ENCODE data around the gene PLPP4. TPM values are rescaled to one million over a fixed set of nuclear protein-coding genes. Genes with fewer than 3 reads are reported as not detected.
A peak's percentile ranks its signal among the peaks of the same experiment; 100 is the strongest.

The PLPP4 gene
- total and polyA plus RNA-seq, 2 donors (not counting 1 experiment from before 2014, with no cell fraction given) = 0.22 to 1.2 TPM

DNA sequence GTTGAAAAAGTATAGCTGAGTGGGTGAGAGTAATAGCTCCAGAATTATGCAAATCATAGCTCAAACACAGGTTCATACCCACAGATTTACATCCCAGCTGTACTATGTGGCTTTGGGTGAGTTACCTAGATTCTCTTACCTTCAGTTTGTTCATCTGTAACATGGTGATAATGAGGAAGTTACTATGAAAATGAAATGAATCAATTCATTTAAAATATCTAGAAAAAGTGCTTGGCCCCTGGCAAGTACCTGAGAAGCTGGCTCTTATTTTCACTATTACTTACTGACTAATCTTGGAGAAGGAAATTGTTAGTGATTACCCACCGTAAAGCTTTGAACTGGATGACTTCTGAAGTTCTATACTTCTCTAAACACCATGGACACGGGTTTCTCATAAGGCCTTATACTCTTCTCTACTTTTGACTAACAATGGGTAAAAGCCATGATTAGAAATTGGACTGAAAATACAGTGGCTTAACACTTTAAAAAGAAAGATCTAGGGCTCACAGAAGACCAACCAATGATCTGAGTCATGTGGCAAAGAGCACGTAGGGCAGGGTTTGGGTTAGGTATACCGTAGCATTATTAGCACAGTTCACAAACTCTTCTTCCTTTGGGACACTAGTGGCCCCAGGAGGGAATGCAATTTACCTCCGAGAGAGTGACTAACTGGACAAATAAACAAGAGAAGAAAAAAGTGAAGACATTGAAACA, 149.2 kb downstream of the PLPP4 start:
- Histone ChIP-seq H3K79me2 (ENCODE audit: control insufficient read depth, insufficient read depth, low read length) (no peaks in the 10 kb centered on the region), H3K36me3 (ENCODE audit: control insufficient read depth, insufficient read depth, low read length) (no peaks in the 10 kb centered on the region), H3K27ac (ENCODE audit: insufficient read depth, low read length) (no peak overlapping the region), H2AFZ (ENCODE audit: low read length) (no peak overlapping the region), H3K9me3 (ENCODE audit: control insufficient read depth, insufficient read depth, low read depth, low read length) (no peaks in the 10 kb centered on the region), H3K4me1 (ENCODE audit: control insufficient read depth, extremely low read depth, insufficient read depth, low read length) (no peaks in the 10 kb centered on the region), H3K4me2 (ENCODE audit: extremely low read depth, insufficient read depth, low read length) (no peak overlapping the region), H3K9ac (ENCODE audit: insufficient read depth, low read length) (no peak overlapping the region), H3K4me3 (replicated peaks in 1 of 4; ENCODE audit: control extremely low read depth in 1 of 4, insufficient read depth in 1 of 4, low read depth in 3 of 4, low read length in 4 of 4) (no peak overlapping the region), H4K20me1 (ENCODE audit: control insufficient read depth, extremely low read depth, insufficient read depth, low read length) (no peaks in the 10 kb centered on the region), H3K27me3 (ENCODE audit: control insufficient read depth, insufficient read depth, low read length) (no peaks in the 10 kb centered on the region)
- TF ChIP-seq, protein P1, sequence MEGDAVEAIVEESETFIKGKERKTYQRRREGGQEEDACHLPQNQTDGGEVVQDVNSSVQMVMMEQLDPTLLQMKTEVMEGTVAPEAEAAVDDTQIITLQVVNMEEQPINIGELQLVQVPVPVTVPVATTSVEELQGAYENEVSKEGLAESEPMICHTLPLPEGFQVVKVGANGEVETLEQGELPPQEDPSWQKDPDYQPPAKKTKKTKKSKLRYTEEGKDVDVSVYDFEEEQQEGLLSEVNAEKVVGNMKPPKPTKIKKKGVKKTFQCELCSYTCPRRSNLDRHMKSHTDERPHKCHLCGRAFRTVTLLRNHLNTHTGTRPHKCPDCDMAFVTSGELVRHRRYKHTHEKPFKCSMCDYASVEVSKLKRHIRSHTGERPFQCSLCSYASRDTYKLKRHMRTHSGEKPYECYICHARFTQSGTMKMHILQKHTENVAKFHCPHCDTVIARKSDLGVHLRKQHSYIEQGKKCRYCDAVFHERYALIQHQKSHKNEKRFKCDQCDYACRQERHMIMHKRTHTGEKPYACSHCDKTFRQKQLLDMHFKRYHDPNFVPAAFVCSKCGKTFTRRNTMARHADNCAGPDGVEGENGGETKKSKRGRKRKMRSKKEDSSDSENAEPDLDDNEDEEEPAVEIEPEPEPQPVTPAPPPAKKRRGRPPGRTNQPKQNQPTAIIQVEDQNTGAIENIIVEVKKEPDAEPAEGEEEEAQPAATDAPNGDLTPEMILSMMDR (conservative IDR thresholded peaks at IDR 0.05 in 1 of 2, IDR thresholded peaks at IDR 0.05 in 1 of 2; ENCODE audit: low read depth in 1 of 2, low read length in 2 of 2) = no peak
- no peak for TF ChIP-seq EZH2 (IDR thresholded peaks at IDR 0.05; ENCODE audit: low read length, missing control alignments)
- DNase-seq (ENCODE audit: low read depth in 2 of 2) = no peak

DNA sequence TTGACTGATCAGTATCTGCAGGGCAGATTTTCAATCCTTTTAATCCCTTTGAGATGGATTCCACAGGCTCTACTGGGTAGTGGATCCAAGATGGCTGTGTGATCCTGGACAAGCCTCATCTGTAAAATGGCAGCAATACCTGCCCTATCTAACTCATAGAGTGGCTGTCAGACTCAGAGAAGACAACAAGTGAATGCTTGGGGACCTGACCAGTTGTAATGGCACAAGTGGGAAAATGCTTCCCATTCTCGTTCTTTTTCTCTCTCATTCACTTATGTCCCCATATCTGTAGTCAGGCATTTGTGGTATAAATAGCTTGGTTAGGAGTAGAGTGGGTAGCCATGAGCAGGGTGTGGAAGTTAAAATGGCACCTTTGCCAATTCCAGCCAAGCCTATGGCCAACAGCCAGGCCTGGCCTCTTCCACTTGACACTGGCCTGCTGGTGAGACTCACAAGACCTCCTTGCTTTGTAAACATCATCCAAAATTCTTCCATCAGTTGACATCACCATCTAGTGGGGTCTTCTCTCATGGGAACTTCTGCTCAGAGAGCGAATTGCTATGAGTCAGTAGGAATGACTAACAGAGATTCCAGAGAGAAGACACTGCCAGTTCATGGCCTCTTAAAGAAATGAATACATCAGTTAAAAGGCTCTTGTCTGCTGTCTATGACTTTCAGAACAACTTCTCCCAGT, 150.1 kb downstream of the PLPP4 start:
- Histone ChIP-seq H3K27me3 (ENCODE audit: control insufficient read depth, insufficient read depth, low read length) (no peaks in the 10 kb centered on the region), H3K36me3 (ENCODE audit: control insufficient read depth, insufficient read depth, low read length) (no peaks in the 10 kb centered on the region), H3K4me1 (ENCODE audit: control insufficient read depth, extremely low read depth, insufficient read depth, low read length) (no peaks in the 10 kb centered on the region), H3K9me3 (ENCODE audit: control insufficient read depth, insufficient read depth, low read depth, low read length) (no peaks in the 10 kb centered on the region), H3K9ac (ENCODE audit: insufficient read depth, low read length) (no peak overlapping the region), H3K4me3 (replicated peaks in 1 of 4; ENCODE audit: control extremely low read depth in 1 of 4, insufficient read depth in 1 of 4, low read depth in 3 of 4, low read length in 4 of 4) (no peak overlapping the region), H2AFZ (ENCODE audit: low read length) (no peak overlapping the region), H3K27ac (ENCODE audit: insufficient read depth, low read length) (no peak overlapping the region), H3K4me2 (ENCODE audit: extremely low read depth, insufficient read depth, low read length) (no peak overlapping the region), H3K79me2 (ENCODE audit: control insufficient read depth, insufficient read depth, low read length) (no peaks in the 10 kb centered on the region), H4K20me1 (ENCODE audit: control insufficient read depth, extremely low read depth, insufficient read depth, low read length) (no peaks in the 10 kb centered on the region)
- DNase-seq (ENCODE audit: low read depth in 2 of 2) = peak in 1 of 2 donors; percentile 95
- TF ChIP-seq EZH2 (IDR thresholded peaks at IDR 0.05; ENCODE audit: low read length, missing control alignments) = no peak
- TF ChIP-seq, protein P1 (conservative IDR thresholded peaks at IDR 0.05 in 1 of 2, IDR thresholded peaks at IDR 0.05 in 1 of 2; ENCODE audit: low read depth in 1 of 2, low read length in 2 of 2) = no peak

All from fibroblast of lung (primary cell).